ENCODE results near the gene PCARE. TPM values are rescaled to one million over a fixed set of nuclear protein-coding genes. Genes with fewer than 3 reads are reported as not detected.

PCARE gene
- total and polyA plus RNA-seq, 2 of the 8 experiments (the other 6 are each of a cell fraction or from before 2014, with no cell fraction given), result not detected

DNA sequence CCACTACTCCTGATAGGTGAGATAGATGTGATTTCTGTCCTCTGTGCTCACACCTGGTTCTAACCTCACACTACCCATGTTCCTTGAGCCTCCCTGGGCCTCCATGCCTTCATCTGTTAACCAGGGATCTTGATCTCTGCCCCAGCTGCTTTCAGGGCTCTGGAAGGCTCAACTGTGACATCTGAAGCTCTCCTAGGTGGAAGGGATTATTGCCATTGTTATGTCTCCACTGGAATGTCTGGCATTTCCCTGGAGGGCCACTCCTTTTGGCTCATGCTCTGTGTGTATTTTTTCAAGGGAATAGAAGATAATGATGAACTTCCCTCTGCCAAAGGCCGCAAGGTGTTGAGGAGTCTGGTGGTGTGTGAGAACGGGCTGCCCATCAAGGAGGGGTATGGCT is 41.2 kb downstream of the PCARE start:
- Histone ChIP-seq H3K79me1 (ENCODE audit: low read depth, low read length) (no peaks in the 10 kb centered on the region), H4K8ac (ENCODE audit: extremely low read depth, insufficient read depth, low read length) (no peak overlapping the region), H3K4me1 (replicated peaks in 1 of 4; ENCODE audit: control insufficient read depth in 3 of 4, insufficient read depth in 4 of 4, low read length in 3 of 4) (no peaks in the 10 kb centered on the region; a peak in 1 of 7 replicates), H3K27me3 (replicated peaks in 1 of 4; ENCODE audit: control insufficient read depth in 3 of 4, extremely low read depth in 1 of 4, insufficient read depth in 3 of 4, low read length in 3 of 4) (no peaks in the 10 kb centered on the region), H3K14ac (ENCODE audit: insufficient read length) (no peak overlapping the region), H2BK5ac (ENCODE audit: low read depth, low read length) (no peak overlapping the region), H2AK5ac (ENCODE audit: low read depth, low read length) (no peak overlapping the region), H3K36me3 (ENCODE audit: control insufficient read depth in 2 of 4, insufficient read depth in 4 of 4, low read length in 3 of 4) (no peaks in the 10 kb centered on the region), H3K56ac (replicated peaks; ENCODE audit: insufficient read length, low read depth, low read length) (no peak overlapping the region), H3K23ac (ENCODE audit: insufficient read length) (no peak overlapping the region), H2BK120ac (replicated peaks; ENCODE audit: low read depth, low read length) (no peak overlapping the region), H3K18ac (ENCODE audit: extremely low read depth, low read length) (no peak overlapping the region), H2BK12ac (ENCODE audit: low read depth, low read length) (no peak overlapping the region), H3K9ac (replicated peaks in 1 of 4; ENCODE audit: extremely low read depth in 1 of 4, low read depth in 3 of 4, low read length in 3 of 4) (no peak overlapping the region), H3K79me2 (ENCODE audit: control insufficient read depth in 1 of 2, insufficient read depth in 2 of 2, low read length in 2 of 2) (no peaks in the 10 kb centered on the region), H3K4me3 (ENCODE audit: extremely low read depth in 1 of 4, insufficient read depth in 2 of 4, low read depth in 3 of 4, low read length in 4 of 4) (no peak overlapping the region), H2AFZ (ENCODE audit: low read length) (no peak overlapping the region), H2BK15ac (ENCODE audit: low read length) (no peak overlapping the region), H2BK20ac (ENCODE audit: low read length) (peak overlapping the region; percentile 15; the same call in 1 of the 2 replicates), H3K9me3 (ENCODE audit: insufficient read depth in 2 of 2, low read depth in 1 of 2, low read length in 1 of 2) (no peaks in the 10 kb centered on the region), H3K23me2 (ENCODE audit: low read depth, low read length) (no peaks in the 10 kb centered on the region), H3K4ac (replicated peaks; ENCODE audit: insufficient read length, low read depth, low read length) (no peak overlapping the region), H4K91ac (replicated peaks; ENCODE audit: insufficient read length, low read length) (no peak overlapping the region), H4K20me1 (replicated peaks in 1 of 2; ENCODE audit: control insufficient read depth in 1 of 2, insufficient read depth in 2 of 2, low read length in 2 of 2) (no peaks in the 10 kb centered on the region), H4K5ac (ENCODE audit: insufficient read length, low read depth, low read length) (no peak overlapping the region), H3K27ac (ENCODE audit: low read depth, low read length) (no peak overlapping the region), H3K4me2 (ENCODE audit: insufficient read depth in 1 of 2, low read depth in 2 of 2, low read length in 2 of 2) (peak overlapping the region in 1 of 2 experiments; percentile 34; a peak in 1 of 4 replicates)
- DNase-seq (ENCODE audit: low read depth in 1 of 2, low spot score in 2 of 2) (no peak), FAIRE-seq (peak; percentile 28)
- CTCF ChIA-PET (ENCODE audit: partially characterized antibody), result no interaction called here
- POLR2A ChIA-PET (ENCODE audit: partially characterized antibody), result no interaction called here
- TF ChIP-seq TEAD4 (IDR thresholded peaks at IDR 0.05; ENCODE audit: low read depth, low read length) (peak; percentile 90), KDM1A (IDR thresholded peaks at IDR 0.05; ENCODE audit: borderline replicate concordance, low read length) (peak; percentile 79; the same call in 1 of the 2 replicates), NRF1 (IDR thresholded peaks at IDR 0.05; ENCODE audit: low read depth, low read length) (no peak)
- WGBS, 2 experiments (ENCODE audit: extremely low coverage in 1 of 2, insufficient coverage in 1 of 2, insufficient read length in 1 of 2, insufficient replicate concordance in 2 of 2, low coverage in 1 of 2, low lambda C conversion rate in 2 of 2, missing lambda C conversion rate in 1 of 2), result 92% methylated on average over 2 of the region's 2 CpGs; no CpG with 5 or more reads in 1 of the 2 experiments

Measured in H1 (cell line).